ENCODE data around the gene HOXC5.

DNA sequence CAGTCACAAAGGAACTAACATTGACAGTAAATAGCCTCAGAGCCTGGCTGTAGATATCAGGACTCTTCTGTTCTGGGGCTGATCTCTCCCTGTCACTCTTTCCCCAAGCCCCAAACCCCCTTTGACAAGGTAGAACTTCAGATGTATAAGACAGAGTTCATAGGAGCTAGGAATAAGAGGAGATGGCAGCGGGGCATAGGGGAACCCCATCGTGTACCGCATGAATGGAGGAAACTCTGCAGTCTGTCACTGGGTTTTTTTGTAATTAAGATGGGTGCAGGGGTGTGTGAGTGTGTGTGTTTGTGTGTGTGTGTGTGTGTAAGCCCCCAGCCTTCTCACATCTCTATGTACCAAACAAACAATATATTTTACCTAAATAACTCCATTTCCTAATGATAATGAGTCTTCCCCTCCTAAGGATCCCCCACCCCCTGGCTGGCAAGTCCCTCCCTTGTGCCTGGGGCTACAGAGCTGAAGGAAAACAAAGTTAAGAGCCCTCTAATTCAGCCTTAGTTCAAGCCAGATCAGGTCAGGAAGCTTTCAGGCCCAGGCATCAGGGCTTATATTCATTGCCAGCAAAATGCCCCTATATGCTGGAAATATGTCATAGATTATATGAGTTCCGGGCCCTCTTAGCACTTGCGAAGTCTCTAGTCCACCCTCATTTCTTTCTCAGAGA is 11.7 kb downstream of the HOXC5 start:
- TF ChIP-seq POLR2A (IDR thresholded peaks at IDR 0.05): no peak
- TF ChIP-seq, protein P1, sequence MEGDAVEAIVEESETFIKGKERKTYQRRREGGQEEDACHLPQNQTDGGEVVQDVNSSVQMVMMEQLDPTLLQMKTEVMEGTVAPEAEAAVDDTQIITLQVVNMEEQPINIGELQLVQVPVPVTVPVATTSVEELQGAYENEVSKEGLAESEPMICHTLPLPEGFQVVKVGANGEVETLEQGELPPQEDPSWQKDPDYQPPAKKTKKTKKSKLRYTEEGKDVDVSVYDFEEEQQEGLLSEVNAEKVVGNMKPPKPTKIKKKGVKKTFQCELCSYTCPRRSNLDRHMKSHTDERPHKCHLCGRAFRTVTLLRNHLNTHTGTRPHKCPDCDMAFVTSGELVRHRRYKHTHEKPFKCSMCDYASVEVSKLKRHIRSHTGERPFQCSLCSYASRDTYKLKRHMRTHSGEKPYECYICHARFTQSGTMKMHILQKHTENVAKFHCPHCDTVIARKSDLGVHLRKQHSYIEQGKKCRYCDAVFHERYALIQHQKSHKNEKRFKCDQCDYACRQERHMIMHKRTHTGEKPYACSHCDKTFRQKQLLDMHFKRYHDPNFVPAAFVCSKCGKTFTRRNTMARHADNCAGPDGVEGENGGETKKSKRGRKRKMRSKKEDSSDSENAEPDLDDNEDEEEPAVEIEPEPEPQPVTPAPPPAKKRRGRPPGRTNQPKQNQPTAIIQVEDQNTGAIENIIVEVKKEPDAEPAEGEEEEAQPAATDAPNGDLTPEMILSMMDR (IDR thresholded peaks at IDR 0.05): no peak
- no peak for TF ChIP-seq EP300 (IDR thresholded peaks at IDR 0.05)
